HepG2 (cell line): ENCODE data around the gene ZNF749. TPM values are rescaled to one million over a fixed set of nuclear protein-coding genes. Genes with fewer than 3 reads are reported as not detected.

Experiments used
- ARNTL ChIP-seq: sonication (generic); formaldehyde crosslinking; IDR thresholded peaks from 2 replicates; pipeline ENCODE4 v1.4.0; 2020; ENCODE audit warnings: mild to moderate bottlenecking, missing genetic modification reagents
- CEBPG ChIP-seq: IDR thresholded peaks from 2 replicates; pipeline ENCODE4 v1.6.1; 2016
- EP300 ChIP-seq, 3 experiments: sonication (generic) in 1 of 3; formaldehyde crosslinking in 1 of 3; IDR thresholded peaks; 2 replicates each; pipeline versions ENCODE4 v1.5.1 to v1.6.1; 2011 to 2020; ENCODE audit warnings: low read depth in 2 of 3, low read length in 2 of 3, borderline replicate concordance in 1 of 3, improper control_type of control experiment in 1 of 3, mild to moderate bottlenecking in 1 of 3, missing genetic modification reagents in 1 of 3, moderate library complexity in 1 of 3
- HINFP ChIP-seq: sonication (generic); formaldehyde crosslinking; IDR thresholded peaks from 2 replicates; pipeline ENCODE4 v1.4.0; 2020; ENCODE audit warnings: low read depth, mild to moderate bottlenecking, missing genetic modification reagents
- HMGA1 ChIP-seq: sonication (generic); formaldehyde crosslinking; conservative IDR thresholded peaks from 2 replicates; pipeline ENCODE4 v1.4.0; 2020; ENCODE audit warnings: missing genetic modification reagents
- MEIS2 ChIP-seq: sonication (generic); formaldehyde crosslinking; IDR thresholded peaks from 2 replicates; pipeline ENCODE4 v1.9.0; 2021; ENCODE audit warnings: mild to moderate bottlenecking, missing genetic modification reagents
- MYC ChIP-seq: sonication (generic); formaldehyde crosslinking; IDR thresholded peaks from 2 replicates; pipeline ENCODE4 v1.9.0; 2021; ENCODE audit warnings: missing genetic modification reagents, borderline replicate concordance
- MZF1 ChIP-seq: sonication (generic); formaldehyde crosslinking; IDR thresholded peaks from 2 replicates; pipeline ENCODE4 v1.8.1; 2023; ENCODE audit warnings: mild to moderate bottlenecking, missing genetic modification reagents, borderline replicate concordance
- RFX1 ChIP-seq: fragments of 450-650 bp; IDR thresholded peaks from 2 replicates; pipeline ENCODE4 v1.6.1; 2017
- SIX4 ChIP-seq: sonication (generic); formaldehyde crosslinking; IDR thresholded peaks from 2 replicates; pipeline ENCODE4 v1.4.0; 2020; ENCODE audit warnings: missing genetic modification reagents
- SMYD3 ChIP-seq: sonication (generic); formaldehyde crosslinking; IDR thresholded peaks from 2 replicates; pipeline ENCODE4 v1.8.1; 2023; ENCODE audit warnings: mild to moderate bottlenecking, missing genetic modification reagents
- TAF1 ChIP-seq: sonication (generic); formaldehyde crosslinking; IDR thresholded peaks from 2 replicates; pipeline ENCODE4 v1.4.0; 2020; ENCODE audit warnings: missing genetic modification reagents
- TBX3 ChIP-seq: fragments of 450-650 bp; IDR thresholded peaks from 2 replicates; pipeline ENCODE4 v1.6.1; 2017; ENCODE audit warnings: antibody characterized with exemption, mild to moderate bottlenecking, inconsistent platforms, borderline replicate concordance
- U2AF2 ChIP-seq: fragments of 200-400 bp; formaldehyde crosslinking; IDR thresholded peaks from 2 replicates; pipeline ENCODE4 v1.6.1; 2017; ENCODE audit warnings: low read depth, mild to moderate bottlenecking, low read length
- ZBTB10 ChIP-seq: sonication (generic); formaldehyde crosslinking; IDR thresholded peaks from 2 replicates; pipeline ENCODE4 v1.4.0; 2020; ENCODE audit warnings: missing genetic modification reagents, borderline replicate concordance
- ZBTB44 ChIP-seq: sonication (generic); formaldehyde crosslinking; IDR thresholded peaks from 2 replicates; pipeline ENCODE4 v1.4.0; 2020; ENCODE audit warnings: missing genetic modification reagents
- ZEB1 ChIP-seq: IDR thresholded peaks from 2 replicates; pipeline ENCODE4 v1.6.1; 2012; ENCODE audit warnings: mild to moderate bottlenecking, low read depth, inconsistent platforms; ENCODE audit not compliant: insufficient replicate concordance
- ZNF224 ChIP-seq: sonication (generic); formaldehyde crosslinking; IDR thresholded peaks from 2 replicates; pipeline ENCODE4 v1.5.0; 2020; ENCODE audit warnings: mild to moderate bottlenecking, missing genetic modification reagents
- ZNF512 ChIP-seq: sonication (generic); formaldehyde crosslinking; IDR thresholded peaks from 2 replicates; pipeline ENCODE4 v1.4.0; 2020; ENCODE audit warnings: mild to moderate bottlenecking, missing genetic modification reagents
- ZNF543 ChIP-seq: sonication (generic); formaldehyde crosslinking; IDR thresholded peaks from 2 replicates; pipeline ENCODE4 v1.4.0; 2020; ENCODE audit warnings: mild to moderate bottlenecking, missing genetic modification reagents
- ZNF629 ChIP-seq: sonication (generic); formaldehyde crosslinking; conservative IDR thresholded peaks from 2 replicates; pipeline ENCODE4 v1.5.0; 2020; ENCODE audit warnings: missing genetic modification reagents
- ZNF773 ChIP-seq: sonication (generic); formaldehyde crosslinking; IDR thresholded peaks from 2 replicates; pipeline ENCODE4 v1.4.0; 2020; ENCODE audit warnings: missing genetic modification reagents, borderline replicate concordance
- polyA plus RNA-seq, 8 experiments: library from polyadenylated mRNA; depleted of rRNA in 3 of 8; stranded (reverse) in 7 of 8; unstranded in 1 of 8; fragments of >200 nt; fragmentation: Illumina TruSeq in 4 of 8; extraction: Trizol in 4 of 8; gene quantifications; 2 replicates each; pipeline versions ENCODE4 v1.2.1 to v1.2.3, GENCODE V29; 2011 to 2016; ENCODE audit warnings: low read depth in 4 of 8, missing spikeins in 1 of 8, mixed read lengths in 1 of 8; ENCODE audit not compliant: insufficient read depth in 1 of 8
- total RNA-seq, 5 experiments: library from RNA; depleted of rRNA; stranded (reverse); fragments of >200 nt; fragmentation: Illumina TruSeq; extraction: Trizol; gene quantifications; 2 replicates each; pipeline ENCODE4 v1.2.3, GENCODE V29; 2016; ENCODE audit warnings: low read depth in 1 of 5

Gene ZNF749
- total and polyA plus RNA-seq, 2 of the 13 experiments (the other 11 are each of a cell fraction or from before 2014, with no cell fraction given) = 18.9 to 21.0 TPM

GRCh38 chr19:57389730-57390598 lies 45.2 kb upstream of the ZNF749 start, which contains the start of gene ZNF548 (continued):
- TF ChIP-seq ZNF629 (CRISPR knock-in tag) = peak; percentile 91
- peak; percentile 42; the same call in 1 of the 2 replicates for TF ChIP-seq SMYD3 (CRISPR knock-in tag)
- peak; percentile 68; the same call in 1 of the 2 replicates for TF ChIP-seq TAF1 (CRISPR knock-in tag)
- peak; percentile 92; the same call in 1 of the 2 replicates for TF ChIP-seq ZNF224 (CRISPR knock-in tag)
- peak; percentile 41; the same call in 1 of the 2 replicates for TF ChIP-seq MYC (CRISPR knock-in tag)
- no peak for TF ChIP-seq ZEB1
- TF ChIP-seq MZF1 (CRISPR knock-in tag) = 0 out of 2 replicates have a peak, but pooled peaks have one; percentile 34
- no peak for TF ChIP-seq HMGA1
- TF ChIP-seq ZNF512 = no peak
- TF ChIP-seq EP300 (IDR thresholded peaks at IDR 0.05; ENCODE audit: low read depth in 2 of 2, low read length in 2 of 2) = 0 out of 4 replicates have a peak, but pooled peaks have one; percentile 6 to 9
- TF ChIP-seq EP300 (CRISPR knock-in tag; IDR thresholded peaks at IDR 0.05; ENCODE audit: borderline replicate concordance) = 0 out of 2 replicates have a peak, but pooled peaks have one; percentile 17
- peak; percentile 83 for TF ChIP-seq CEBPG
- peak; percentile 8; the same call in 1 of the 2 replicates for TF ChIP-seq SIX4 (CRISPR knock-in tag)
- no peak for TF ChIP-seq ZBTB10 (CRISPR knock-in tag)
- no peak for TF ChIP-seq ARNTL (CRISPR knock-in tag)
- no peak; the same call in 1 of the 2 replicates for TF ChIP-seq ZNF543 (CRISPR knock-in tag)
- no peak for TF ChIP-seq HINFP (CRISPR knock-in tag)
- no peak for TF ChIP-seq MEIS2 (CRISPR knock-in tag)
- peak; percentile 68 for TF ChIP-seq RFX1
- no peak for TF ChIP-seq U2AF2
- TF ChIP-seq TBX3 = peak; percentile 44; the same call in 1 of the 2 replicates
- no peak for TF ChIP-seq ZBTB44 (CRISPR knock-in tag)
- TF ChIP-seq ZNF773 = no peak
